Measurements from ENCODE around the gene GRAMD2B. TPM values are rescaled to one million over a fixed set of nuclear protein-coding genes. Genes with fewer than 3 reads are reported as not detected.
"Not testable (repeated sequence)": the region's sequence is repeated elsewhere in the genome, so short reads cannot be mapped to it uniquely, and the experiment has no call there.

Gene GRAMD2B
- total RNA-seq, 1 donor from 2014 or later = 29.1 TPM

DNA sequence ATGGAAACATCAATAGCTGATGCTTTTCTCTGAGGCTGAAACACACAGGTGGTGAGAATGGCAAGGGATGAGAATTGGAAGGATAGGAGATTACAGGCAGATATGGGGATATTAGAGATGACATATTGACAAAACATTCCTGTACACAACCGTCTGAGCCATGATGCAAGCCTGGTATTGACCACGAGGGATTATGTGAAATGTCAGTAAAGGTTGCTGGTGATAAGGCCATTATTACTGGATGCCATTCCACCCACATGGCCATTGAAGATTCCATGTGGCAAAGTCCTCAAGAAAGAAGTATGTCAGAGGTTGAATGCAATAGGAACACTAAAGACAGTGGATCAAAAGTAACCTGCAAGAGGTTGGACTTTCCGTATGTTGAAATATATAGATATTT is 15.7 kb downstream of the GRAMD2B start:
- no peaks in the 10 kb centered on the region for H3K27me3 ChIP-seq (ENCODE audit: insufficient read depth, low read length)
- peaks cover 12% of the 10 kb centered on the region for H3K4me1 Mint-ChIP-seq (ENCODE audit: low read depth, unreplicated experiment)
- FAIRE-seq = no peak
- H3K4me1 ChIP-seq (ENCODE audit: insufficient read depth, low read length) = no peaks in the 10 kb centered on the region
- H3K9me3 Mint-ChIP-seq (ENCODE audit: unreplicated experiment) = no peaks in the 10 kb centered on the region
- H3K79me2 ChIP-seq (ENCODE audit: insufficient read depth, low read length) = peaks cover 8% of the 10 kb centered on the region
- peaks cover 9% of the 10 kb centered on the region for H4K20me1 ChIP-seq (ENCODE audit: insufficient read depth, low read length)
- no peaks in the 10 kb centered on the region for H3K9me3 ChIP-seq (ENCODE audit: insufficient read depth, low read depth, low read length)
- peaks cover 19% of the 10 kb centered on the region for H3K36me3 Mint-ChIP-seq (ENCODE audit: low read depth, unreplicated experiment)
- peaks cover 4% of the 10 kb centered on the region for H3K36me3 ChIP-seq (ENCODE audit: insufficient read depth, low read length)
- peak; percentile 37 for DNase-seq (ENCODE audit: low read depth)
- TF ChIP-seq EZH2 (IDR thresholded peaks at IDR 0.05; ENCODE audit: insufficient read depth, low read length) = no peak
- TF ChIP-seq, protein P1, sequence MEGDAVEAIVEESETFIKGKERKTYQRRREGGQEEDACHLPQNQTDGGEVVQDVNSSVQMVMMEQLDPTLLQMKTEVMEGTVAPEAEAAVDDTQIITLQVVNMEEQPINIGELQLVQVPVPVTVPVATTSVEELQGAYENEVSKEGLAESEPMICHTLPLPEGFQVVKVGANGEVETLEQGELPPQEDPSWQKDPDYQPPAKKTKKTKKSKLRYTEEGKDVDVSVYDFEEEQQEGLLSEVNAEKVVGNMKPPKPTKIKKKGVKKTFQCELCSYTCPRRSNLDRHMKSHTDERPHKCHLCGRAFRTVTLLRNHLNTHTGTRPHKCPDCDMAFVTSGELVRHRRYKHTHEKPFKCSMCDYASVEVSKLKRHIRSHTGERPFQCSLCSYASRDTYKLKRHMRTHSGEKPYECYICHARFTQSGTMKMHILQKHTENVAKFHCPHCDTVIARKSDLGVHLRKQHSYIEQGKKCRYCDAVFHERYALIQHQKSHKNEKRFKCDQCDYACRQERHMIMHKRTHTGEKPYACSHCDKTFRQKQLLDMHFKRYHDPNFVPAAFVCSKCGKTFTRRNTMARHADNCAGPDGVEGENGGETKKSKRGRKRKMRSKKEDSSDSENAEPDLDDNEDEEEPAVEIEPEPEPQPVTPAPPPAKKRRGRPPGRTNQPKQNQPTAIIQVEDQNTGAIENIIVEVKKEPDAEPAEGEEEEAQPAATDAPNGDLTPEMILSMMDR (IDR thresholded peaks at IDR 0.05; ENCODE audit: insufficient read depth, low read depth, low read length) = no peak
- H3K9ac ChIP-seq (ENCODE audit: low read length) = no peak overlapping the region
- no peak overlapping the region for H3K4me3 ChIP-seq (ENCODE audit: insufficient read depth, low read depth, low read length)
- H3K4me2 ChIP-seq (ENCODE audit: low read length) = no peak overlapping the region
- H3K27ac Mint-ChIP-seq (ENCODE audit: unreplicated experiment) = peak overlapping the region; percentile 45
- no peak overlapping the region for H3K27ac ChIP-seq (ENCODE audit: low read depth, low read length)
- no peak overlapping the region for H3K4me3 Mint-ChIP-seq (ENCODE audit: unreplicated experiment)
- H3K27me3 Mint-ChIP-seq (ENCODE audit: low read depth, unreplicated experiment) = no peaks in the 10 kb centered on the region
- H2AFZ ChIP-seq (ENCODE audit: low read depth, low read length) = no peak overlapping the region

DNA sequence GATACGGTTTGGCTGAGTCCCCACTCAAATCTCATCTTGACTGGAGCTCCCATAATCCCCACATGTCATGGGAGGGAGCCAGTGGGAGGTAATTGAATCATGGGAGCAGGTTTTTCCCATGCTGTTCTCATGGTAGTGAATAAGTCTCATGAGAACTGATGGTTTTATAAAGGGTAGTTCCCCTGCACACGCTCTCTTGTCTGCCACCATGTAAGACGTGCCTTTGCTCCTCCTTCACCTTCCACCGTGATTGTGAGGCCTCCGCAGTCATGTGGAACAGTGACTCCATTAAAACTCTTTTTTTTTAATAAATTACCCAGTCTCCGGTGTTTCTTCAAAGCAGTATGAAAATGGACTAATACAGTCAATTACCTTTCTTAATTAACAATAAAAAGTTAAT is 16.5 kb downstream of the GRAMD2B start:
- H3K36me3 ChIP-seq (ENCODE audit: insufficient read depth, low read length); H3K4me3 ChIP-seq (ENCODE audit: insufficient read depth, low read depth, low read length); H3K9ac ChIP-seq (ENCODE audit: low read length); H3K27ac Mint-ChIP-seq (ENCODE audit: unreplicated experiment); H3K27ac ChIP-seq (ENCODE audit: low read depth, low read length); H3K9me3 Mint-ChIP-seq (ENCODE audit: unreplicated experiment); H2AFZ ChIP-seq (ENCODE audit: low read depth, low read length); DNase-seq (ENCODE audit: low read depth); H3K27me3 Mint-ChIP-seq (ENCODE audit: low read depth, unreplicated experiment); H3K4me2 ChIP-seq (ENCODE audit: low read length); FAIRE-seq; H3K4me1 ChIP-seq (ENCODE audit: insufficient read depth, low read length); H3K9me3 ChIP-seq (ENCODE audit: insufficient read depth, low read depth, low read length); H3K27me3 ChIP-seq (ENCODE audit: insufficient read depth, low read length); H3K79me2 ChIP-seq (ENCODE audit: insufficient read depth, low read length); H3K4me3 Mint-ChIP-seq (ENCODE audit: unreplicated experiment); H4K20me1 ChIP-seq (ENCODE audit: insufficient read depth, low read length): not testable (repeated sequence)
- H3K36me3 Mint-ChIP-seq (ENCODE audit: low read depth, unreplicated experiment) = peaks cover 26% of the 10 kb centered on the region
- peaks cover 20% of the 10 kb centered on the region for H3K4me1 Mint-ChIP-seq (ENCODE audit: low read depth, unreplicated experiment)

DNA sequence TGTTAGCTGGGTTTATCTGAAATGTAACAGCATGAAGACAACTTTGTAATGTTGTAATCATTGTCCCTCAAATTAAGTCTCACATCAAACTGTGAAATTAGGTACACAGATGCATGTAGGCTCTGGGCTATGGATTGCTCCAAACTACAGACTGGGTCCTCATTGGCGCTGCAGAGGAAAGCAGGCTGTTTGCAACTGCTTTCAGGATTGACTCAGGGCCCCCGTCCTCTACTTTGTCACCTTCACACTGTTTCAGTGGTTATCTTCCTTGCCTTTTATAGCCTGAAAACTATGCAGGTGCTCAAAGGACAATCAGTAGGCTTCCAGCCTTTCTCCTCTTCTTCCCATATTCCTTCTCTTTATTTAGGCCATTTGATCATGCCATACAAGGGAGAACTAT is 18.0 kb downstream of the GRAMD2B start:
- Histone ChIP-seq H3K9me3 (ENCODE audit: insufficient read depth, low read depth, low read length) (no peaks in the 10 kb centered on the region), H3K27ac (ENCODE audit: low read depth, low read length) (no peak overlapping the region), H3K4me1 (ENCODE audit: insufficient read depth, low read length) (peaks cover 7% of the 10 kb centered on the region), H3K79me2 (ENCODE audit: insufficient read depth, low read length) (peaks cover 5% of the 10 kb centered on the region), H3K36me3 (ENCODE audit: insufficient read depth, low read length) (peaks cover 4% of the 10 kb centered on the region), H3K4me2 (ENCODE audit: low read length) (no peak overlapping the region), H4K20me1 (ENCODE audit: insufficient read depth, low read length) (peaks cover 3% of the 10 kb centered on the region), H3K4me3 (ENCODE audit: insufficient read depth, low read depth, low read length) (no peak overlapping the region), H3K27me3 (ENCODE audit: insufficient read depth, low read length) (no peaks in the 10 kb centered on the region), H3K9ac (ENCODE audit: low read length) (no peak overlapping the region), H2AFZ (ENCODE audit: low read depth, low read length) (no peak overlapping the region)
- Mint-ChIP-seq H3K27me3 (ENCODE audit: low read depth, unreplicated experiment) (no peaks in the 10 kb centered on the region), H3K4me1 (ENCODE audit: low read depth, unreplicated experiment) (peaks cover 32% of the 10 kb centered on the region), H3K27ac (ENCODE audit: unreplicated experiment) (no peak overlapping the region), H3K4me3 (ENCODE audit: unreplicated experiment) (no peak overlapping the region), H3K36me3 (ENCODE audit: low read depth, unreplicated experiment) (peaks cover 26% of the 10 kb centered on the region), H3K9me3 (ENCODE audit: unreplicated experiment) (no peaks in the 10 kb centered on the region)
- no peak for FAIRE-seq
- no peak for DNase-seq (ENCODE audit: low read depth)
- TF ChIP-seq, protein P1 (IDR thresholded peaks at IDR 0.05; ENCODE audit: insufficient read depth, low read depth, low read length) = no peak
- TF ChIP-seq EZH2 (IDR thresholded peaks at IDR 0.05; ENCODE audit: insufficient read depth, low read length) = no peak
